ENCODE measurements around the gene HIVEP2.

- TF ChIP-seq CTCF (IDR thresholded peaks at IDR 0.05; ENCODE audit: extremely low read depth in 1 of 2, insufficient read depth in 1 of 2, low read depth in 1 of 2, low read length in 2 of 2) (no peak), MYC (IDR thresholded peaks at IDR 0.05; ENCODE audit: low read depth, low read length) (no peak), POLR2A (IDR thresholded peaks at IDR 0.05; ENCODE audit: low read depth, low read length) (no peak), POLR2AphosphoS5 (IDR thresholded peaks at IDR 0.05; ENCODE audit: insufficient read depth, low read depth, low read length) (peak; percentile 65), MAX (IDR thresholded peaks at IDR 0.05; ENCODE audit: insufficient read depth, insufficient read length) (peak; percentile 61), EZH2 (IDR thresholded peaks at IDR 0.05; ENCODE audit: borderline replicate concordance, low read depth, low read length, severe bottlenecking) (no peak), FOS (IDR thresholded peaks at IDR 0.05; ENCODE audit: borderline replicate concordance, insufficient read depth, low read length) (peak; percentile 45), JUN (IDR thresholded peaks at IDR 0.05; ENCODE audit: borderline replicate concordance, insufficient read depth, insufficient read length, low read depth) (peak; percentile 48), GATA2 (IDR thresholded peaks at IDR 0.05; ENCODE audit: insufficient read depth, insufficient read length, low read depth, low read length) (peak; percentile 70)
Measured at GRCh38 chr6:142827369-142827768, 117.6 kb downstream of the HIVEP2 start.
